ENCODE measurements around the gene DNAH14.
"Not testable (repeated sequence)": the region's sequence is repeated elsewhere in the genome, so short reads cannot be mapped to it uniquely, and the experiment has no call there.

Gene DNAH14

GRCh38 chr1:225355863-225356262 is 426.4 kb downstream of the DNAH14 start:
- no peak for DNase-seq

GRCh38 chr1:225360119-225360518 is 430.6 kb downstream of the DNAH14 start:
- DNase-seq = no peak

DNA sequence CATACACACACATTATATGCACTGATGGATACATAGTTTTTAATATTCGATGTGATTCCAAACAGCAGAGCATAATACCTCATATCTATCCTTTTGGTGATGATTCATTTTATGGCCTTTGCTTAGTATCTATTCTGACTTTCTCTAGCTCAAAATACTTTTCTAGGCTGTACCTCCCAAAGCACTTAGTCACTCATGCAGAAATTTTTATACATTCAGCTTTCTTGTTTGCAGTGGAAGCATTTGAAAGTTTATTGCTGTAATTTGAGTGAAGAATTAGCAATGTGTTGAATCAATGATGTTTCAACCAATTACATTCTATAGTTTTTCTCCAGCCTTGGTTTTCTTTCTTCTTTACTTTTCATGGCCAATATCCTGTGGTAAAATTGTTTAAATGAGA is 431.7 kb downstream of the DNAH14 start:
- no peak for DNase-seq

GRCh38 chr1:225362805-225363204 is 433.3 kb downstream of the DNAH14 start:
- DNase-seq = no peak

- no peak for DNase-seq
Measured at GRCh38 chr1:225364439-225364838, 435.0 kb downstream of the DNAH14 start.

DNA sequence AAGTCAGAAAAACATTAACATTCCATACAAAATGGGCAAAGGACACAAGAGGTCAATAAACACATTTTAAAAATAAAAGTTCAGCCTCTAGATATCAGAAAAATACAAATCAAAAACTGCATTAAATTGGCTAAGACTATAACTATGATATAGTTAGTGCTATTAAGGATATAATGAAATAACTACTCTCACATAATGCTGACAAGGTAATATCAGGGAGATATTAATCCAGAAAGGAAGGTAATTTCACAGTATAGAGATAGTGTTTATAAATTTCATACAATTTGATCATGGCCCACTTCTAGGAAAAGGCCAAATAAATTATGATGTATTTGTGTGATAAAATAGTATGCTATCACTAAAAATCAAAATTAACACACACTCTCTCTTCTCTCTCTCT is 436.5 kb downstream of the DNAH14 start:
- no peak for DNase-seq

DNA sequence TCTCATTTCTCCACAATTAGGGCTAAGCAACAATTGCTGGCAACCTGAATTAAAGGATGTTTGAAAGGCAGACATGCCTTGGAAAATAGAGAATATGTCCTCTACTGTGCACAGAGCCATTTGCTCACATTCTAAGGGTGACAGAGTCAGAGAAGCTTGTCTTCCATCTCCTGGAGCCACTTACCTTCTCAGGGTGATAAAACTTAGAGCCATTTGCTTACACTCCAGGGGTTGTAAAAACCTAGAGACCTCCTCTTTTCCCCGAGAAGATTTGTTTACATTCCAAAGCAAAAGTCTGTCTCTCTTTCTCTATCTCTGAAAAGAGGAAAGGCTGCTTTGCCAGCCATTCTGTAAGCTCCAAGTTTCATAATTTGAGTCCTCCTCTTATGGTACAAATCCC is 437.1 kb downstream of the DNAH14 start:
- DNase-seq = no peak

GRCh38 chr1:225368036-225368552 is 438.6 kb downstream of the DNAH14 start:
- no peak for DNase-seq

DNA sequence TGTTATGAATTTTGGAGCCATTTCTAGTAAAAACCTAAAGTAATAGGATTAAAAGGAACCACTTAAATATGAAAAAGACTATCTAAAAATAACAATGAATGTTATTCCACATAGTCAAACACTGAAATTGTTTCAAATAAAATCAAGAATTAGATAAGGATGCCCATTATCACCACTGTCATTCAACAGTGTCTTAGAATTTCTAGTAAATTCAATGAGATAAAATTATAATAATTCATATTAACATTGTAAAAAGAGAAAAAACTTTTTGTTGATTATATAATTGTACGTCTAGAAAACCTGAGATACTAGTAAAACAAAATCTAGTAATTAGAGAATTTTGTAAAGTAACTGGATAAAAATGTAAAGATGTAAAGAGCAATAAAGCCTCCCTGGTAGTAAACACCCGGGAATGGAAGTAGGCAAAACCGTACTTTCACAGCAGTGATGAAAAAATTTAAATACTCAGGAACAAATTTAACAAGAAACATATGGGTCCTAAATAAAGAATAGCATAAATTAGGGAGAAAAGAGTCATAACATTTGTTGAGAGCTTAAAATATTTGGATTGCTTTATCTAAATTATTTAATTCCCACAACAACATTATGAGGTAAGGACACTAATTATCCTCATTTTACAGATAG is 442.0 kb downstream of the DNAH14 start:
- no peak for DNase-seq

DNA sequence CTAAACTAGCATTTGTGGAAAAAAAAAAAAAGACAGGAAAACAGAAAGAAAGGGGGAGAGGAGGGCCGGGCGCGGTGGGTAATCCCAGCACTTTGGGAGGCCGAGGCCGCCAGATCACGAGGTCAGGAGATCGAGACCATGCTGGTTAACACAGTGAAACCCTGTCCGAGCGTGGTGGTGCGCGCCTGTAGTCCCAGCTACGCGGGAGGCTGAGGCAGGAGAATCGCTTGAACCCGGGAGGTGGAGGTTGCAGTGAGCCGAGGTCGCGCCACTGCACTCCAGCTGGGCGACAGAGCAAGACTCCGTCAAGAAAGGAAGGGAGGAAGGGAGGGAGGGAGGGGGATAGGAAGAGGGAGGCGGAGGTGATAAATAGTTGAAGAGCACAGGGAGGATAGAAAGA is 443.7 kb downstream of the DNAH14 start:
- DNase-seq = no peak

DNA sequence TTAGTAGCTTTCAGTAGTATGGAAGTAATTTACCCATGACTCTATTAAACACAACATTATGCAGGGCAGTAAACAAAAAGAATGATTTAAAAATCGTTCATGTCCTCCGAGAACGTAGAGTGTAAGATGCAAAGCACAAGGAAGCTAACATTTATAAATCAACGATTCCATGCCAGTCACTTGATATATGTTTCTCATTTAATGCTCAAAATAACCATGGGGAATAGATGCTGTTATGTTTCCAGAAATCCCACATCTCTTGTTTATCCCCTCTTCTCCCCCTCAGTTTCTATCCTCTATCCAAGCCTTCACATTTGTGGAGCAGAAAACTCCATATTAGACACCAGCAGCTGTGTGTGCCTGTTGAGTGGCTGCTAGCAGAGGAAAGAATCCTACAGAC is 445.5 kb downstream of the DNAH14 start:
- DNase-seq = no peak

- no peak for DNase-seq
Measured at GRCh38 chr1:225378880-225379279, 449.4 kb downstream of the DNAH14 start.

DNA sequence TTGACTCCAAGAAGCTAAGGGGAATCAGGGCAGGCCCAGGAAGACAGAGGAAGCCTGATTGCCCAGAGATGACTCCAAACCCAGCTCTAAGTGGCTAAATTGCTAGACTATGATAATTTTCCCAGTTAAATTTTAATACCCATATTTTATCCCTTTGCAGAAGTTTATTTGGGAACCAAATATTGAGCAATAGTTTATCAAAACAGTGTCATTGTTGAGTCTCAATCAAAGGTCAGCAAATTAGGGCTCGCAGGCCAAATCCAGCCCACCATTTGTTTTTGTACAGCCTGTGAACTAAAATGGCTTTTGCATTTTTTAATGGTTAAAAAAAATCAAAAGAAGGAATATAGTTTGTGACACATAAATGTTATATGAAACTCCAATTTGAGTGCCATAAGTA is 451.2 kb downstream of the DNAH14 start:
- no peak for DNase-seq

DNA sequence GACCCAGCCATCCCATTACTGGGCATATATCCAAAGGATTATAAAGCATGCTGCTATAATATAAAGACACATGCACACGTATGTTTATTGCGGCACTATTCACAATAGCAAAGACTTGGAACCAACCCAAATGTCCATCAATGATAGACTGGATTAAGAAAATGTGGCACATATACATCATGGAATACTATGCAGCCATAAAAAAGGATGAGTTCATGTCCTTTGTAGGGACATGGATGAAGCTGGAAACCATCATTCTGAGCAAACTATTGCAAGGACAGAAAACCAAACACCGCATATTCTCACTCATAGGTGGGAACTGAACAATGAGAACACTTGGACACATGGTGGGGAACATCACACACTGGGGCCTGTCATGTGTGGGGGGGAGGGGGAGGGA is 457.4 kb downstream of the DNAH14 start:
- DNase-seq = not testable (repeated sequence)

- DNase-seq = no peak
Measured at GRCh38 chr1:225388372-225388771, 458.9 kb downstream of the DNAH14 start.

- DNase-seq = no peak
Measured at GRCh38 chr1:225389843-225390242, 460.4 kb downstream of the DNAH14 start.

DNA sequence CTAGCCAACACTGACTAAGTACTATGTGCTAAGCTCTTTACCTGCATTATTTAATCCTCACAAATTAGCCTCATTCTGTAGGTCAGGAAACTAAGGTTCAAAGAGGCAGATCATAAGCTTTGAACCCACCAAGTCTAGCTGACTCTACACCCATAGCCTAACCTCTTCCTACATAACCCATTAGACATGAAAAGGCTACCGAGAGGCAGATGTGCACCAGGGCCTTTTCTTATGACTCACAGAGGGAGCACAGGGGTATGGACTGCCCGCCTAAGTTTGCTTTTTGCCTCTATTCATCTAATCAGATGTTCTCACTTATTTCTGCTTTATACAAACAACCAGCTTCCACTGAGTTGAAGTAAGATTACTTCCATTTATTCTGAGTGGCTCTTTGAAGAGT is 466.9 kb downstream of the DNAH14 start:
- no peak for DNase-seq

DNA sequence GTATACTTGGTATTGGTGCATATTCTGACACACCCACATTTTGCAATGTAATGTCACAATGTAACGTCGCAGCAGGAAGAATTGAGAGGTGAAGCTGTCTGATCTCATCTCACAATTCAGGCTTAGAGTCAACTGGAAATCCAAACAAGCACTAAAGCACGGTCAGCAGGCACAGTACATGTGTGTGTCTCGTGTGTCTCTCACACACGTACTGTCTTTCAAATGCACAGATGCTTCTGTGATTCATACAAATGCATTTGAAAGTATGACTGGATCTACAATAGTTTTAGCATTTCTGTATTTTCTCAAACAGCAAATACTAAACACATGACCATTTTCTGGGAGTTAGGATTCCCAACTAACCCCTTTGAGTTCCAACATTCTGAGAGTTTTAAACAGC is 471.5 kb downstream of the DNAH14 start:
- DNase-seq = no peak

DNA sequence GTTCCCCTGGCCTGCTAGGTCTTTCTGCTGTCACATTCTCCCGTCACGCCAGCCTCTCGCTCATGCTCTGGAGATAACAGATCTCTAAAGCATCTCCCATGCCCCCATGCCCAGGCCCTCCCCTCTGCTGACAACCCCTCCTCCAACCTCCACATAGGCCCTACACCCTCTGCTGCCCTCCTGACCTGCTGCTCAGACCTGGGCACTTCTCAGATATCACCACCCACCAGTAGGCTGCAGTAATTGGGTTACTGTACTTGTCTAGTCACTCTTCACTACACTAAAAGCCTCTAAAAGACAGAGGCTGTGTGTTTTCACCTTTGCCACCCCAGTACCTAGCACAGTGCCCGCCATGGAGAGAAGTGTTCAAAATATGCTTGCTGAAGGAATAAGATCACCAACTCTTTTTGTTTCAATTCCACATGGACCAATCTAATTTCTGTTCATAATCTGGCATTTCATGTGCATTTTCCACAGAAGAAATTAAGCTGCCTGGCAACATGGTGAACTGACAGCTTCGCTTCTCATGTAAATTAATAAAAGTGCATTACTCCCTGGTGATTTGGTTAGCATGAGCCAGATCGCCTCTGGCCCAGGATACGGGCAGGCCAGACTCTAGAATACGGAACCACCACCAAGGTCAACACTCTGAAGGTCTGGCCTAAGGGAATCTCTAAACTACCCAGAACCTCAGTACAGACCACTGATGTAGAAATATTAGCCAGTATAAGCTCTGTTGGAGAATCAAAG is 477.7 kb downstream of the DNAH14 start:
- no peak for DNase-seq

- DNase-seq = no peak
Measured at GRCh38 chr1:225407755-225408154, 478.3 kb downstream of the DNAH14 start.

GRCh38 chr1:225408249-225408648 is 478.8 kb downstream of the DNAH14 start:
- no peak for DNase-seq

DNA sequence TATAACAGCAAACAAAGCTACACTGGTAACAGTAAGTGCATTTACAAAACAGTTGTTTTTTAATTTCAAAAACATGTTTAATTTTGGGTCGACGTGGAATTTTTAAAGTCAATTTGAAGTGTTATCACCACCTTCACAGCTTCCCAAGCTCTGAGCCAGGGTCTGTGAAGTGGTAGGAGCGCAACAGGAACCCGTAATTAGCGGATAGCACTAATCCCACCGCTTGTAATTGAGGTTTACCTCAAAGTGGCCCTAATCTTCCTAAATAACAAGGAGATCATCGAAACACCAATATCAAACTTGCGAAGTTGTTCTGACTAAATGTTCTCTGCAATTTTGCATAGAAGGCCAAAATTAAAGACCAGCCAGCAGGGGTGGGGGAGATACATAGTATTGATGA is 479.6 kb downstream of the DNAH14 start:
- DNase-seq = no peak

DNA sequence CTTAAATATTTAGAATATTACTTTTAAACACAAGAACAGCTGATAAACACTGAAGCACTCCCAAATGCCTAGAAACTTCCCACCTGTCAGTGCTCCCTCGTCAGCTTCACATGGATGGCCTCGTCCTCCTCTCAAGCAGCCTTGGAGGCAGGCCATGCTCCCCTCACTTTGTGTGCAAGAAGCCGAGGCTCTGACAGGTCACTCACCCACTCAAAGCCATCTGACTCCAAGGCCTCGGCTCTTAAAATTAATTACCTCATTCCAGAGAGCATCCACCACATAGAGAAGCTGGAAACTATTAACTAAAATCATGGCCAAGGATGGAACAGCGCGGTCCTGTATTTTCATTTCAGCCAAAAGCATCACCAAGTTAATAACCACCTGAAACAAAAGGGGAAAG is 480.6 kb downstream of the DNAH14 start:
- no peak for DNase-seq

- no peak for DNase-seq
Measured at GRCh38 chr1:225412321-225412720, 482.8 kb downstream of the DNAH14 start.
